CD4-positive, alpha-beta T cell treated with Interleukin-4 for 1 hour (primary cell): Measurements from ENCODE around the gene LRRC63.
"Not testable (repeated sequence)": the region's sequence is repeated elsewhere in the genome, so short reads cannot be mapped to it uniquely, and the experiment has no call there.

Experiments
- DNase-seq, 2 donors: peaks; one replicate each; pipeline ENCODE4 v3.0.0-alpha.2; 2020 to 2022

The LRRC63 gene

GRCh38 chr13:46274094-46274698, 62.5 kb downstream of the LRRC63 start:
- no peak for DNase-seq

GRCh38 chr13:46278474-46278873, 66.7 kb downstream of the LRRC63 start:
- DNase-seq, result no peak

- no peak for DNase-seq
Measured at GRCh38 chr13:46281779-46282178, 70.1 kb downstream of the LRRC63 start.

- not testable (repeated sequence) for DNase-seq
Measured at GRCh38 chr13:46283912-46284824, 72.4 kb downstream of the LRRC63 start.

GRCh38 chr13:46286972-46287371, 75.2 kb downstream of the LRRC63 start:
- DNase-seq, result no peak

- peak in 1 of 2 donors; percentile 77 for DNase-seq
Measured at GRCh38 chr13:46288570-46289259, 77.0 kb downstream of the LRRC63 start.

GRCh38 chr13:46289260-46289955, 77.7 kb downstream of the LRRC63 start:
- no peak for DNase-seq

- no peak for DNase-seq
Measured at GRCh38 chr13:46290434-46290833, 78.7 kb downstream of the LRRC63 start.

GRCh38 chr13:46293436-46293835, 81.7 kb downstream of the LRRC63 start:
- DNase-seq, result no peak

GRCh38 chr13:46295491-46296114, 83.9 kb downstream of the LRRC63 start:
- DNase-seq, result peak; percentile 77 to 79

- DNase-seq, result peak in 1 of 2 donors; percentile 57
Measured at GRCh38 chr13:46296115-46296822, 84.5 kb downstream of the LRRC63 start.

GRCh38 chr13:46296921-46297320, 85.2 kb downstream of the LRRC63 start:
- DNase-seq, result no peak

GRCh38 chr13:46297361-46297811, 85.7 kb downstream of the LRRC63 start:
- no peak for DNase-seq

- DNase-seq, result no peak
Measured at GRCh38 chr13:46303742-46304385, 92.1 kb downstream of the LRRC63 start.

GRCh38 chr13:46304546-46304945, 92.8 kb downstream of the LRRC63 start:
- DNase-seq, result no peak

GRCh38 chr13:46307554-46307953, 95.8 kb downstream of the LRRC63 start:
- no peak for DNase-seq

GRCh38 chr13:46310066-46310465, 98.3 kb downstream of the LRRC63 start:
- no peak for DNase-seq

GRCh38 chr13:46311217-46311616, 99.5 kb downstream of the LRRC63 start:
- no peak for DNase-seq

- DNase-seq, result no peak
Measured at GRCh38 chr13:46313024-46313423, 101.3 kb downstream of the LRRC63 start.

GRCh38 chr13:46313432-46314257, 101.9 kb downstream of the LRRC63 start:
- no peak for DNase-seq
